Measurements from ENCODE around the gene SCNN1G.

DNA sequence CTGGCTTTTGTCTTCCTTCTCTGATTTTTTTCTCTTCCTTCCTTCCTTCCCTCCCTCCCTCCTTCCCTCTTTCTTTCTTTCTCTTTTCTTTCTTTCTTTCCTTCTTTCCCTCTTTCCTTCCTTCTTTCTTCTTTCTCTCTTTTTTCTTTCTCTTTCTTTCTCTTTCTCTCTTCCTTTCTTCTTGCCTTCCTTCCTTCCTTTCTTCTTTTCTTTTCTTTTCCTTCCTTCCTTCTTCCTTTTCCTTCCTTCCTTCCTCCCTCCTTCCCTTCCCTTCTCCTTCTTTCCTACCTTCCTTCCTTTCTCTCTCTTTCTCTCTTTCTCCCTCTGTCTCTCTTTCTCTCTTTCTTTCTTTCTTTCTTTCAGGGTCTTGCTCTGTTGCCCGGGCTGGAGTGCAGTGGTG lies 54.4 kb downstream of the SCNN1G start:
- TF ChIP-seq, protein P1, sequence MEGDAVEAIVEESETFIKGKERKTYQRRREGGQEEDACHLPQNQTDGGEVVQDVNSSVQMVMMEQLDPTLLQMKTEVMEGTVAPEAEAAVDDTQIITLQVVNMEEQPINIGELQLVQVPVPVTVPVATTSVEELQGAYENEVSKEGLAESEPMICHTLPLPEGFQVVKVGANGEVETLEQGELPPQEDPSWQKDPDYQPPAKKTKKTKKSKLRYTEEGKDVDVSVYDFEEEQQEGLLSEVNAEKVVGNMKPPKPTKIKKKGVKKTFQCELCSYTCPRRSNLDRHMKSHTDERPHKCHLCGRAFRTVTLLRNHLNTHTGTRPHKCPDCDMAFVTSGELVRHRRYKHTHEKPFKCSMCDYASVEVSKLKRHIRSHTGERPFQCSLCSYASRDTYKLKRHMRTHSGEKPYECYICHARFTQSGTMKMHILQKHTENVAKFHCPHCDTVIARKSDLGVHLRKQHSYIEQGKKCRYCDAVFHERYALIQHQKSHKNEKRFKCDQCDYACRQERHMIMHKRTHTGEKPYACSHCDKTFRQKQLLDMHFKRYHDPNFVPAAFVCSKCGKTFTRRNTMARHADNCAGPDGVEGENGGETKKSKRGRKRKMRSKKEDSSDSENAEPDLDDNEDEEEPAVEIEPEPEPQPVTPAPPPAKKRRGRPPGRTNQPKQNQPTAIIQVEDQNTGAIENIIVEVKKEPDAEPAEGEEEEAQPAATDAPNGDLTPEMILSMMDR (IDR thresholded peaks at IDR 0.05) = no peak
- TF ChIP-seq EP300 (IDR thresholded peaks at IDR 0.05) = no peak
- no peak for TF ChIP-seq POLR2A (IDR thresholded peaks at IDR 0.05)

Data from ovary (tissue), 3 donors.